Measurements from ENCODE around the gene MRPS15.

GRCh38 chr1:36486093-36486438, 21.9 kb upstream of the MRPS15 start:
- TF ChIP-seq EZH2 (IDR thresholded peaks at IDR 0.05; ENCODE audit: borderline replicate concordance, low read length) (no peak), CTCF (IDR thresholded peaks at IDR 0.05; ENCODE audit: low read length) (no peak)
